Measurements from ENCODE around the gene ETV4.

DNA sequence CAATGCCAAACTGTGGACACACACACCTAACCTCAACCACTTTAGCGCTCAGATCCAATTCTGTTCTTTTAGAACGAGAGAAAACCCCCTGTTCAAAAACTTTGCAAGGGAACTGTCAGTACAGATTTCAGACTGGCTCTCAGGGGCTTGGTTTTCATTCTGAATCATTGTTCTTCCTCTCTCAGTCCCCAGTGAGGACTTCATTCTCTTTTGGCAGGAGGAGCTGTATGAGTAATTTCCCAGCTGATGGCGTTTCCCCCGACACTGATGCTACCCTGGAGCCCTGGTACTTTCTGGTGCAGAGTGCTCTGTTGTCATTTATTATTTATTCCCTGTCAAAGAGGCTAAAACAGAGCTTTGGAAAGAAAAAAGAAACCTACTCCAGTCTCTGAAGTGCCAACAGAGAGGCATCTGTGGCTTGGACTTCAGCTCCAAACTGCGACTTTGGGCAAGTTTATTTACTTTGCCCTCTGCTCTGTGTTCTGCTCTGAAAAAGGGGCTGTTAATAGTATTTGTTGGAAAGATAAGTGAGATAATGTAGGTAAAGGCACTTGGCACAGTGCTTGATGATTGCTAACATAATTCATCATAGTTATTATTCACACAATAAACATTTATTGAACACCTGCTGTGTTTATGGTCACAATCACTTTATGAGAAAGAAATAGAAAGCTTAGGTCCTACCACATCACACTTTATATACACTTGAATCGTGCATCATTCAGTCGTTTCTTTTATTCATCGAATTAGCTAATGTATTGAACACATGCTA is 28.3 kb downstream of the ETV4 start:
- TF ChIP-seq PHB2 (IDR thresholded peaks at IDR 0.05; ENCODE audit: partially characterized antibody) (no peak), ZNF253 (CRISPR knock-in tag; IDR thresholded peaks at IDR 0.05; ENCODE audit: borderline replicate concordance) (no peak), TEAD3 (CRISPR knock-in tag; optimal IDR thresholded peaks at IDR 0.05; ENCODE audit: borderline replicate concordance) (no peak), PAX8 (CRISPR knock-in tag; IDR thresholded peaks at IDR 0.05; ENCODE audit: borderline replicate concordance) (no peak), TRIM24 (CRISPR knock-in tag; IDR thresholded peaks at IDR 0.05) (no peak)
- TF ChIP-seq, protein P1, sequence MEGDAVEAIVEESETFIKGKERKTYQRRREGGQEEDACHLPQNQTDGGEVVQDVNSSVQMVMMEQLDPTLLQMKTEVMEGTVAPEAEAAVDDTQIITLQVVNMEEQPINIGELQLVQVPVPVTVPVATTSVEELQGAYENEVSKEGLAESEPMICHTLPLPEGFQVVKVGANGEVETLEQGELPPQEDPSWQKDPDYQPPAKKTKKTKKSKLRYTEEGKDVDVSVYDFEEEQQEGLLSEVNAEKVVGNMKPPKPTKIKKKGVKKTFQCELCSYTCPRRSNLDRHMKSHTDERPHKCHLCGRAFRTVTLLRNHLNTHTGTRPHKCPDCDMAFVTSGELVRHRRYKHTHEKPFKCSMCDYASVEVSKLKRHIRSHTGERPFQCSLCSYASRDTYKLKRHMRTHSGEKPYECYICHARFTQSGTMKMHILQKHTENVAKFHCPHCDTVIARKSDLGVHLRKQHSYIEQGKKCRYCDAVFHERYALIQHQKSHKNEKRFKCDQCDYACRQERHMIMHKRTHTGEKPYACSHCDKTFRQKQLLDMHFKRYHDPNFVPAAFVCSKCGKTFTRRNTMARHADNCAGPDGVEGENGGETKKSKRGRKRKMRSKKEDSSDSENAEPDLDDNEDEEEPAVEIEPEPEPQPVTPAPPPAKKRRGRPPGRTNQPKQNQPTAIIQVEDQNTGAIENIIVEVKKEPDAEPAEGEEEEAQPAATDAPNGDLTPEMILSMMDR (CRISPR knock-in tag; IDR thresholded peaks at IDR 0.05): no peak
